Body of pancreas (tissue), 4 donors: Measurements from ENCODE around the gene EPN2. TPM values are rescaled to one million over a fixed set of nuclear protein-coding genes. Genes with fewer than 3 reads are reported as not detected.
A peak's percentile ranks its signal among the peaks of the same experiment; 100 is the strongest.

Source experiments
- ATAC-seq: fragments of 150-250 bp; one replicate; pipeline ENCODE4 v1.9.1; 2016
- DNase-seq, 4 donors: peaks; one replicate each; pipeline ENCODE4 v3.0.0-alpha.2; 2019
- H3K27ac ChIP-seq, 4 donors: fragments of 200-600 bp; sonication (generic); 1 replicate in 3 of 4; 2 replicates in 1 of 4; pipeline versions ENCODE4 v1.5.1 to v1.6.1; 2016 to 2019; ENCODE audit warnings: mild to moderate bottlenecking in 1 of 4, mixed read lengths in 1 of 4, moderate library complexity in 1 of 4
- H3K27me3 ChIP-seq, 2 donors: fragments of 200-600 bp; sonication (generic); one replicate each; pipeline ENCODE4 v1.6.0; 2016; ENCODE audit warnings: mild to moderate bottlenecking in 1 of 2
- H3K36me3 ChIP-seq, 2 donors: fragments of 200-600 bp; sonication (generic); replicated peaks in 1 of 2; 2 replicates each; pipeline ENCODE4 v1.5.1; 2016; ENCODE audit warnings: low read depth in 2 of 2; ENCODE audit not compliant: insufficient read depth in 1 of 2
- H3K4me1 ChIP-seq: fragments of 200-600 bp; sonication (generic); one replicate; pipeline ENCODE4 v1.6.0; 2016
- H3K4me3 ChIP-seq, 2 donors: fragments of 200-600 bp; sonication (generic); 1 replicate in 1 of 2; 2 replicates in 1 of 2; pipeline ENCODE4 v1.5.1; 2016 to 2019
- H3K9me3 ChIP-seq, 3 donors: fragments of 200-600 bp; sonication (generic); 1 replicate in 2 of 3; 2 replicates in 1 of 3; pipeline ENCODE4 v1.5.1; 2016
- POLR2A ChIP-seq, 3 donors: fragments of 450-650 bp; IDR thresholded peaks; one replicate each; pipeline ENCODE4 v1.6.1; 2016; ENCODE audit warnings: antibody characterized with exemption in 3 of 3, mild to moderate bottlenecking in 2 of 3
- WGBS, 2 donors: methylation state at CpG; one replicate each; pipeline ENCODE4 v1.1.5; 2017; 5-methylcytosine and 5-hydroxymethylcytosine counted together
- intact Hi-C: fragments of 100-400 bp; cut with DNase I; formaldehyde crosslinking; loops from one replicate; pipeline ENCODE4 v1.15.1; 2023
- microRNA counts, 2 donors: library from miRNA; unstranded; fragments of <30 nt; microRNA quantifications; one replicate each; lab custom pipeline; 2017
- microRNA-seq, 2 donors: library from miRNA; unstranded; fragments of <30 nt; microRNA quantifications; one replicate each; pipeline ENCODE4, GENCODE V29; 2016; ENCODE audit warnings: borderline number of aligned reads in 2 of 2, borderline replicate concordance in 2 of 2
- small RNA-seq: library from RNA; depleted of rRNA; stranded (forward); fragments of <200 nt; gene quantifications from one replicate; pipeline ENCODE3, GENCODE V24; 2016
- total RNA-seq, 2 donors: library from RNA; depleted of rRNA; stranded (reverse); fragments of >200 nt; gene quantifications; one replicate each; pipeline ENCODE4 v1.1.0, GENCODE V29; 2016
- TF ChIP-seq, protein P1 (sequence below), 7 experiments: fragments of 450-650 bp in 4 of 7; fragments of 200-600 bp in 3 of 7; sonication (generic) in 3 of 7; IDR thresholded peaks; one replicate each; pipeline ENCODE4 v1.5.1; 2016 to 2019; ENCODE audit warnings: antibody characterized with exemption in 7 of 7

EPN2 gene
- total RNA-seq, 2 donors from 2014 or later, result 32.7 to 46.5 TPM

DNA sequence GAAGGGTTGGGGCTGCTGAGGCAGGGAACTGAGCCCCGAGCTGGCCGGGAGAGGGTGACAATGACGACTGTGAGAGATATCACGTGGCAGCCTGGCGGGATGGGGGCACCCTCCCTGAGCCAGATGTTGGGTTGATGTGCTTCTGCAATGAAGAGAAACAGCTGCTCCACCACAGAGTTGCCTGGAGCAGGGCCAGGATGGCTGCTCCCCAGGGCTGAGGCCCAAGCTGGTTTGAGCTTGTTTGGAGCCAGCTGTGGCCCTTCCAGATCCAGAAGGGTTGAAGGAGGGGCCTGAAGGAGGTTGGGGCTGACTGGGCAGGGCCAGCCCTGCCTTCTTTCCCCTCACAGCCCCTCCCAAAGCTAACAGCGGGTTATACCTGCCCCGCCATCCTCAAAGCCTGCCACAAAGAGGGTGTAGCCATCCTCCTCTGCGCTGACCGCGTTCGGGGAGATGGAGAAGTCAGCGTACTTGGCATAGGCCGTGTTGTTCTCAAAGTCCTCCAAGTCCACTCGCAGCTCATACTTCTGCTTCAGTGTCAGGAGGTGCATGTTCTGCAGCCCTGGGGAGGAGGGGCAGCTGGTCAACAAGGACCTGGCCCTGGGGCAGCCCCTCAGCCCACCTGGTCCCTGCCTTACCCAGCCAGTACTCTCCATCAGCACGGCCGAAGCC lies 147.7 kb downstream of the EPN2 start:
- intact Hi-C loops, result no loop called here
- DNase-seq, result peak in 3 of 4 donors; percentile 47 to 51 (median 51)
- no peaks in the 10 kb centered on the region for H3K4me1 ChIP-seq
- WGBS, 2 donors, result 73 to 93% methylated on average over 14 to 16 of the region's 16 CpGs
- peaks cover 0 to 13% of the 10 kb centered on the region in 2 donors for H3K36me3 ChIP-seq
- no peak for TF ChIP-seq POLR2A (IDR thresholded peaks at IDR 0.05)
- TF ChIP-seq, protein P1, sequence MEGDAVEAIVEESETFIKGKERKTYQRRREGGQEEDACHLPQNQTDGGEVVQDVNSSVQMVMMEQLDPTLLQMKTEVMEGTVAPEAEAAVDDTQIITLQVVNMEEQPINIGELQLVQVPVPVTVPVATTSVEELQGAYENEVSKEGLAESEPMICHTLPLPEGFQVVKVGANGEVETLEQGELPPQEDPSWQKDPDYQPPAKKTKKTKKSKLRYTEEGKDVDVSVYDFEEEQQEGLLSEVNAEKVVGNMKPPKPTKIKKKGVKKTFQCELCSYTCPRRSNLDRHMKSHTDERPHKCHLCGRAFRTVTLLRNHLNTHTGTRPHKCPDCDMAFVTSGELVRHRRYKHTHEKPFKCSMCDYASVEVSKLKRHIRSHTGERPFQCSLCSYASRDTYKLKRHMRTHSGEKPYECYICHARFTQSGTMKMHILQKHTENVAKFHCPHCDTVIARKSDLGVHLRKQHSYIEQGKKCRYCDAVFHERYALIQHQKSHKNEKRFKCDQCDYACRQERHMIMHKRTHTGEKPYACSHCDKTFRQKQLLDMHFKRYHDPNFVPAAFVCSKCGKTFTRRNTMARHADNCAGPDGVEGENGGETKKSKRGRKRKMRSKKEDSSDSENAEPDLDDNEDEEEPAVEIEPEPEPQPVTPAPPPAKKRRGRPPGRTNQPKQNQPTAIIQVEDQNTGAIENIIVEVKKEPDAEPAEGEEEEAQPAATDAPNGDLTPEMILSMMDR (IDR thresholded peaks at IDR 0.05), result no peak
- H3K27me3 ChIP-seq, result no peaks in the 10 kb centered on the region
- no peak overlapping the region for H3K4me3 ChIP-seq
- peak overlapping the region in 2 of 4 donors; percentile 16 to 39 for H3K27ac ChIP-seq
- no peaks in the 10 kb centered on the region for H3K9me3 ChIP-seq
- ATAC-seq, result peak; percentile 16

DNA sequence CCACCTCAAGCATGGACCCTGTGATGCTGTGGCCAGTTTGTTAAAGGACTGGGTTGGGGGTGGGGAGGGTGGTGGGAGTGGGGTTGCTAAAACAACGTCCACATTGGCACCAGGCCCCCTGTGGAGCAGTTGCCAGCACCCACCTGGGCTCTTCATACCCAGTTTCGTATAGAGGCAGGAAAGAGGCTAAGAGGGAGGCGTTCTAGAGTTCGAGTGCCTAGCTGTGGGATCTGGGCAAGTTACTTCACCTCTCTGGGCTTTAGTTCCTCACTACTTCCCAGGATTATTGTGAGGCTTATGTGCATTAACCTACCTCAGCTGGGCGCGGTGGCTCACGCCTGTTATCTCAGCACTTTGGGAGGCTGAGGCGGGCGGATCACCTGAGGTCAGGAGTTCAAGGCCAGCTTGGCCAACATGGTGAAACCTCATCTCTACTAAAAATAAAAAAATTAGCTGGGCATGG lies 148.4 kb downstream of the EPN2 start:
- ATAC-seq (no peak), DNase-seq (peak in 1 of 4 donors; percentile 5)
- Histone ChIP-seq H3K4me1 (no peaks in the 10 kb centered on the region), H3K27ac (peak overlapping the region in 2 of 4 donors; percentile 16 to 39), H3K27me3 (no peaks in the 10 kb centered on the region), H3K36me3 (peaks cover 0 to 13% of the 10 kb centered on the region in 2 donors), H3K4me3 (no peak overlapping the region), H3K9me3 (no peaks in the 10 kb centered on the region)
- 89 to 94% methylated on average over 9 of the region's 9 CpGs for WGBS, 2 donors
- TF ChIP-seq, protein P1 (IDR thresholded peaks at IDR 0.05), result no peak
- TF ChIP-seq POLR2A (IDR thresholded peaks at IDR 0.05), result no peak
- intact Hi-C loops, result no loop called here

MicroRNAs within 50 kb of the gene (microRNA counts, 767-probe panel; counts per million panel counts)
- 0 to 736 counts per million in 2 donors for microRNA hsa-miR-1180 (lab: Ali Mortazavi, UCI)

Small RNA genes within 50 kb of the gene (microRNA-seq; reads per million reads assigned to microRNA genes)
- 373 to 469 reads per million in 2 donors for gene MIR1180

Small RNA genes within 50 kb of the gene (small RNA-seq; reads per million reads assigned to genes)
- 3.9 reads per million, percentile 83 among the genes with 10 or more reads in this experiment for gene MIR1180

Other genes starting within 250 kb of the EPN2 start
- gene FAM83G, start 232.6 kb upstream of the EPN2 start, total RNA-seq, result 10 to 100 TPM; 11.4 to 16.5 TPM
- gene GRAP, start 190.4 kb upstream of the EPN2 start, total RNA-seq, result 1 to 10 TPM in 1 of 2 donors, under 1 TPM in 1; 0.33 to 1.8 TPM
- not detected for gene GRAPL, start 109.8 kb upstream of the EPN2 start, total RNA-seq
- gene B9D1, start 125.4 kb downstream of the EPN2 start, total RNA-seq, result 10 to 100 TPM; 10.4 to 53.4 TPM
- gene MAPK7, start 141.1 kb downstream of the EPN2 start, total RNA-seq, result 10 to 100 TPM; 10.1 to 29.3 TPM
- 10 to 100 TPM; 25.7 to 35.3 TPM for gene MFAP4, start 149.8 kb downstream of the EPN2 start, total RNA-seq
- 1 to 10 TPM in 1 of 2 donors, under 1 TPM in 1; 0.52 to 5.9 TPM for gene RNF112, start 173.9 kb downstream of the EPN2 start, total RNA-seq